ENCODE data around the gene HDAC4.

- TF ChIP-seq FOXM1 (IDR thresholded peaks at IDR 0.05; ENCODE audit: borderline replicate concordance, low read depth) (no peak), TEAD4 (IDR thresholded peaks at IDR 0.05) (no peak), MAX (IDR thresholded peaks at IDR 0.05) (no peak), RAD21 (IDR thresholded peaks at IDR 0.05; ENCODE audit: low read depth) (no peak), TAF1 (IDR thresholded peaks at IDR 0.05; ENCODE audit: low read depth) (no peak), EP300 (IDR thresholded peaks at IDR 0.05; ENCODE audit: borderline replicate concordance) (no peak), YY1 (IDR thresholded peaks at IDR 0.05; ENCODE audit: low read depth) (no peak)
Observed at GRCh38 chr2:239304533-239305221, 96.1 kb downstream of the HDAC4 start.

Measured in Ishikawa (cell line).